Measurements from ENCODE around the gene FBLN2. TPM values are rescaled to one million over a fixed set of nuclear protein-coding genes. Genes with fewer than 3 reads are reported as not detected.

Gene FBLN2
- total and polyA plus RNA-seq, 10 of the 15 experiments (the other 5 are each of a cell fraction or from before 2014, with no cell fraction given) = 0.03 to 0.41 (median 0.12) TPM; not detected in 2

- no peak for TF ChIP-seq ZNF384 (IDR thresholded peaks at IDR 0.05; ENCODE audit: borderline replicate concordance, low read depth, low read length)
- no peak for TF ChIP-seq BRCA1 (IDR thresholded peaks at IDR 0.05; ENCODE audit: low read depth, low read length)
- TF ChIP-seq NFYB (IDR thresholded peaks at IDR 0.05; ENCODE audit: insufficient read depth, low read depth, low read length) = no peak
These were observed 134.8 kb downstream of the FBLN2 start (continued) for GRCh38 chr3:13683772-13684171.

- POLR2A ChIA-PET = no interaction called here
- intact Hi-C loops (cut with micrococcal nuclease; ENCODE audit: unreplicated experiment) = no loop called here
- no TSS peak for BruUV-seq (replicated peaks)
- Histone ChIP-seq H3K4me1 (ENCODE audit: control insufficient read depth, insufficient read depth, low read length) (no peaks in the 10 kb centered on the region), H3K4me2 (ENCODE audit: control insufficient read depth, insufficient read depth) (no peak overlapping the region), H4K20me1 (ENCODE audit: control insufficient read depth, insufficient read depth) (no peaks in the 10 kb centered on the region), H3K4me3 (no peak overlapping the region), H2AFZ (ENCODE audit: control insufficient read depth, low read depth, low read length) (no peak overlapping the region), H3K36me3 (ENCODE audit: control insufficient read depth in 2 of 2, insufficient read depth in 2 of 2, low read length in 1 of 2) (no peaks in the 10 kb centered on the region), H3K27me3 (replicated peaks in 1 of 2; ENCODE audit: control insufficient read depth in 2 of 2, insufficient read depth in 2 of 2, low read length in 1 of 2) (peaks cover 0 to 4% of the 10 kb centered on the region in 2 experiments; a peak in 3 of 4 replicates), H3K27ac (ENCODE audit: control insufficient read depth, insufficient read depth) (no peak overlapping the region), H3K9me3 (replicated peaks; ENCODE audit: control insufficient read depth, insufficient read depth, low read length) (no peaks in the 10 kb centered on the region), H3K79me2 (ENCODE audit: control insufficient read depth, insufficient read depth, low read length) (no peaks in the 10 kb centered on the region), H3K9ac (ENCODE audit: control insufficient read depth, insufficient read depth, low read length) (no peak overlapping the region)
- no peak for DNase-seq (ENCODE audit: low read depth, low spot score)
- WGBS (ENCODE audit: insufficient coverage, insufficient replicate concordance, low lambda C conversion rate, missing lambda C conversion rate) = 58% methylated on average over 5 of the region's 12 CpGs
- in situ Hi-C loops (cut with MboI) = no loop called here
- ATAC-seq = no peak
- no peak for TF ChIP-seq EED (IDR thresholded peaks at IDR 0.05; ENCODE audit: low read depth)
- no peak for TF ChIP-seq IKZF2 (IDR thresholded peaks at IDR 0.05)
- no peak for TF ChIP-seq ZBTB4 (CRISPR knock-in tag; IDR thresholded peaks at IDR 0.05)
- TF ChIP-seq LARP7 (IDR thresholded peaks at IDR 0.05) = no peak
- TF ChIP-seq KAT2A (conservative IDR thresholded peaks at IDR 0.05; ENCODE audit: control insufficient read depth, low read depth, low read length) = no peak
- no peak for TF ChIP-seq SIX5 (IDR thresholded peaks at IDR 0.05; ENCODE audit: low read depth, low read length, severe bottlenecking)
- TF ChIP-seq RAD51 (IDR thresholded peaks at IDR 0.05) = no peak
- no peak for TF ChIP-seq MTA2 (IDR thresholded peaks at IDR 0.05; ENCODE audit: low read depth)
- no peak for TF ChIP-seq YBX1 (IDR thresholded peaks at IDR 0.05)
- no peak for TF ChIP-seq MTA3 (IDR thresholded peaks at IDR 0.05; ENCODE audit: borderline replicate concordance, low read length)
- TF ChIP-seq POLR2A (IDR thresholded peaks at IDR 0.05; ENCODE audit: low read depth, low read length) = no peak
- TF ChIP-seq BCL11A (IDR thresholded peaks at IDR 0.05; ENCODE audit: low read depth, low read length) = no peak
- no peak for TF ChIP-seq IKZF1 (conservative IDR thresholded peaks at IDR 0.05)
- no peak for TF ChIP-seq CEBPB (IDR thresholded peaks at IDR 0.05; ENCODE audit: borderline replicate concordance in 1 of 2, low read depth in 2 of 2, low read length in 2 of 2)
- SMC1A ChIA-PET (ENCODE audit: uncharacterized antibody, unreplicated experiment) = no interaction called here
- CTCF ChIA-PET = no interaction called here
- FAIRE-seq = no peak
- RAD21 ChIA-PET (ENCODE audit: unreplicated experiment) = no interaction called here
These were observed 135.4 kb downstream of the FBLN2 start for GRCh38 chr3:13684350-13684749.

Measured in GM12878 (cell line).